Activated CD8-positive, alpha-beta memory T cell treated with anti-CD3 and anti-CD28 coated beads, Interleukin-2, amount 50 U/mL, for 1 hour (primary cell): ENCODE measurements around the gene TBXAS1.

Experiments
- DNase-seq: peaks from one replicate; pipeline ENCODE4 v3.0.0-alpha.2; 2020; ENCODE audit errors: extremely low read depth

The TBXAS1 gene

DNA sequence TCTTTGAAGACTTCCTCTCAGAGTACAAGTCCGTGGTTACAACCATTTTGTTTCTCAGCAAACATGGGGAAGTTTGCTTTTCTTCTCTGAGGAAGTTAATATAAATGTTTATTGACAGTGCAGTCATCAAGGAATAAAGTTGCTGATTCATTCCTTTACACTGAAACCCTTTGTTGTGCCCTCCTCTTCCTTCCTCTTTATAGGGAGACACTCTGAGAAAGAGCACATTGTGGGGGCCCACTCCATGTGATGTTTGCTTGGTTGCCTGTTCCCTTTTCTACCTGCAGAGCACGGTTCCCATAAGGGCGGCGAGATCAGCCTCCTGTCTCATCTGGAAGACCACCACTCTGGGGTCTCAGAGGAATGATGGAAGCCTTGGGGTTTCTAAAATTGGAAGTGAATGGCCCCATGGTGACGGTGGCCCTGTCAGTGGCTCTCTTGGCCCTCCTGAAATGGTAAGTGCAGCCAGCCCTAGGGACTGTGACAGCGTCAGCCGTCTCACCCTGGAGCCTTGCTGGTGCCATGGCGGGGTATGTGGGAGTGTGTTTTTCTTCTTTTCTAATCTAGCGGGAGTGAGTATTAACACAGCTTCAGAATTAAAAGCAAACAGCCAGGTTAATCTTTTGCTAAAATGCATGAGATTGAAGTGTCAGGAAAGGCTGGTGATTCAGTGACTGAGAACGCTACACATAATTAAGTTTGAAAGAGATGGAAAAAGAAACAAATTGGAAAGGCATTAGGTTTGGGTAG lies at the start of gene TBXAS1:
Gene TBXAS1, plus strand, starts transcription at position 240 of the 750 bp plus-strand sequence. Its CDS starts 127 bp downstream, at position 367.
- DNase-seq = no peak

GRCh38 chr7:139782932-139783331 lies 46.1 kb upstream of the TBXAS1 start:
- no peak for DNase-seq

- DNase-seq = no peak
Measured at GRCh38 chr7:139783647-139784385, 45.2 kb upstream of the TBXAS1 start.

DNA sequence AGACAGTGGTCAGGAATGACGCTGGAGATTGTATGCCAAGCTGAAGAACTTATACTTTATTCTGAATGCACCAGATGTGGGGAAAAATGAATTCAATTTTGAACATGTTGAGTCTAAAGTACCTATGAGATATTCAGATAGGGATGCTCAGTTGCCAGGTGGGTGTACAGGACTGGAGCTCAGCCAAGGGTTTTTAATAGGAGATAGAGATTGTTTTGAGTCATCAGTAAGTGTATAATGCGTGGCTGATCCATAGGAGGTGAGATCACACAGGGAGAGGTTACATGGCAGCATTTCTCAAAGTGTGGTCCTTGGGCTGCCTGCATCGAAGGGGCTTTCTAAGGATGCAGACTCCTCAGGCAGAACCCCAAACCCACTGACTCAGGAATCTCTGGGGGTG lies 44.4 kb upstream of the TBXAS1 start:
- DNase-seq = no peak

GRCh38 chr7:139791316-139791715 lies 37.7 kb upstream of the TBXAS1 start:
- no peak for DNase-seq

DNA sequence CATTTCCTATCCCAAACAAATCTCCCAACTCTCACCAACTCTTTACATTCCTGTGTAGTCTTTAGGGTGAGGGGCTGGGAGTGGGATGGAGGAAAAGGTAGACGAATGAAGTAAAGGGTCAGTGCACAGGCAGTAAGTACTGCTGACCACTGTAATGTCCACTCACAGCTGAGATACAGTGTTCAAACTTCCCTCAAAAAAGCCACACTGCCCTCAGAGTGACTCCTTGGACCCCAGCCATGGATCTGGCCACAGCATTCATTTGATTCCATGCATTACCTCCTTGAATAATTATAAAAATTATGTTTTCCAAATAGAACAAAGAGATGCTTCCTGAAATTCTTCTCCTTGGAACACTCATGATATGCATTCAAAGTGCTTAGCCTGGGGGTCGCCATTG lies 31.5 kb upstream of the TBXAS1 start:
- no peak for DNase-seq

GRCh38 chr7:139798221-139798620 lies 30.8 kb upstream of the TBXAS1 start:
- DNase-seq = no peak

DNA sequence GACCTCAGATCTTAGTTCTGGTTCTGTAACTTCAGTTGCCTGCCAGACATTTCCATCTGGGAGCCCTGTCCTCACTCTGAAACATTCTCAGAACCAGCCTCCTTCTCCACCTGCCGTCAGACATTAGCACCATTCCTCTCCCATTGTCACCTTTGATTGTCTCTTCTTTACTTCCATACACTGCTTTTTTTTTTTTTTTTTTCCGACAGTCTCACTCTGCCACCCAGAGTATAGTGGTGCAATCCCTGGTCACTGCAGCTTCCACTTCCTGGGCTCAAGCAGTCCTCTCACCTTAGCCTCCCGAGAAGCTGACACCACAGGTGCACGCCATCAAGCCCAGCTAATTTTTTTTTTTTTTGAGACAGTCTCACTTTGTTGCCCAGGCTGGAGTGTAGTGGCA lies 30.2 kb upstream of the TBXAS1 start:
- no peak for DNase-seq

- no peak for DNase-seq
Measured at GRCh38 chr7:139799586-139799985, 29.5 kb upstream of the TBXAS1 start.

GRCh38 chr7:139804571-139804970 lies 24.5 kb upstream of the TBXAS1 start:
- DNase-seq = no peak

GRCh38 chr7:139807009-139807408 lies 22.1 kb upstream of the TBXAS1 start:
- no peak for DNase-seq

GRCh38 chr7:139808427-139808826 lies 20.6 kb upstream of the TBXAS1 start:
- no peak for DNase-seq

- no peak for DNase-seq
Measured at GRCh38 chr7:139808846-139809442, 20.1 kb upstream of the TBXAS1 start.

- no peak for DNase-seq
Measured at GRCh38 chr7:139811066-139811465, 18.0 kb upstream of the TBXAS1 start.

DNA sequence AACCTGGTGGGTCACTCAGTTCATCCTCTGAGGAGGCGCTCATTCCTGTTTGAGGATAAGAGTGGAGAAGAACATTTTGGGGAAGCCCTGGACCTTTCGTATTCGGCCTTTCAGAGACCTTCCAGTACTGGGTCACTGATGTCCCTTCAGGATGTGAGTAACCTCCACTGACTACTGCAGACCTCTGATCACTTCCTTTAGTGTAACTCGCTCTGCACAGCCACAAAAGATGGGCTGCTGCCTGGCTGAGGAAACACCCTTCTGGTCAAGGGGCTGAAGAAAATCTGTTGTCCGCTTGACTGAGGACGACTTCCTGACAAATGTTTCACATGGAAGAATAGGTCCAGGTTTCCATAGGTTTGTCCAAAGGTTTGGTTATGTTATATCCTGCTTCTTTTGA lies 15.9 kb upstream of the TBXAS1 start:
- DNase-seq = no peak

DNA sequence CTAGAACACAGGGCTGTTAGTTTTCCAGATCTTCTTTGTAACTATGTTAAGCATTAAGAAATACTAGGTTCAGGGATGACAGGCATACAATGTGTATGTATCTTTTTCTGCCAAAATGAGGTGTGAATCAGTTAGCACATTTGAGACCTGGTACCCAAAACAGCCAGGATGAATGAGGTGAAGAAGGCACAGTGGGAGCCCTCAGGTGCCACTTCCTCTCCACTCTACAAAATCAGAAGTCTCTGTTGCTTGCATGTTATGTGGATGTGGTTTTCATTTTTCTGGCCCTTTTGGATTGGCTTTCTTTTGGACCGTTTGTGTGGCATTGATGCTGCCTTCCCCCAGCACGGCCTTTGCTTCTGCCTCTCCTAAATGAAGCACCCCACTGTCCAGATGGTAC lies 15.4 kb upstream of the TBXAS1 start:
- DNase-seq = no peak

DNA sequence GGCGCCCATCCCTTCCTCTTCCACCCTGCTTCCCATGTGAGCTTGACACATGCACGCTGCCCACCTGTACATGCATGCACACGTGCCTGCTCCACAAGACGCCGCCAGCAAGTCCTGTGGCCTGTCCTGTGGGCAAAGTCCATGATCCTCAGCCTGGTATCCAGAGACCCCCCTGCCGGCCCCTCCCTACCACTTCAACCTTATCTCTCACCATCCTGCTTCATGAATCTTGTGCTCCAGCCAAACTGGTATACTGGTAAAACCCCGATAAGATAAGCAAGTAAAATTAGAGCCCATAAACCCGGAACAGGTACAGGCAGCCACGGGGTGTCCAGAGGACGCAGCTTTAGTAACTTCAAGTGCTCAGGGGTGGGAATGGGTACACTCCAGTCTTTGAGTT lies 11.8 kb upstream of the TBXAS1 start:
- DNase-seq = no peak

- no peak for DNase-seq
Measured at GRCh38 chr7:139820089-139820488, 9.0 kb upstream of the TBXAS1 start.

DNA sequence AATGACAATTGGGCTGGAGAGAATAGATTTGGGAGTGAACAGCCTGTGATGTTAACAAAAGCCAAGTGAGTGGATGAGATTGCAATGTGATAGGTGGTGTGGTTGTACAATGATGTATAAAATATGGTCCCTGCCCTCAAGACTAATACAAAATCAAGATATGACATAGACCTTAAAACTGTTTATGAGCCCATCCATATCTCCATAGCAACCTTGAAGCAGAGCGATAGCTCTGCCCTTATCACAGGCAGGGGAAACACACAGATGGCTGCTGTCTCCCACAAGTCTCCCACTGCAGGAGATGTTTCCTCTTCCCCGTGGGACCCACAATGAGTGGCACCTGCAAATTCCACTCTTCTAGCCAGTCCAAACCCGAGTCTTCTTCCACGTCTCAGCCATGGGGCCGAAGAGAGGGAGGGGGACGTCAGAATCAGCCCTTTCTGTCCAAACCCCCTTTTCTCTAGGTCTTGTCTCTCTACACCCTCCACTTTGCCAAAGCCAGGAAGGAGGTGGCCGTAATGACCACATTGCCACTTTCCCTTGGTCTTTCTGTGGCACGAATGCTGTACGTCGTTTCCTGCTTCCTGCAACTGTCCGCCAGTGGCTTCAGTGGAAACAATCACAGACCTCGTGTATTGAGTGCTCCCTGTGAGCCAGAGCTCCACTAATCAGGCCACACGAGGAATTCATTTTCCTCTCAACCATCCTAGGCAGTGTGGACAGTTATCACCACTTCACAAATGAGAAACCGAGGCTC lies 7.5 kb upstream of the TBXAS1 start:
- no peak for DNase-seq

DNA sequence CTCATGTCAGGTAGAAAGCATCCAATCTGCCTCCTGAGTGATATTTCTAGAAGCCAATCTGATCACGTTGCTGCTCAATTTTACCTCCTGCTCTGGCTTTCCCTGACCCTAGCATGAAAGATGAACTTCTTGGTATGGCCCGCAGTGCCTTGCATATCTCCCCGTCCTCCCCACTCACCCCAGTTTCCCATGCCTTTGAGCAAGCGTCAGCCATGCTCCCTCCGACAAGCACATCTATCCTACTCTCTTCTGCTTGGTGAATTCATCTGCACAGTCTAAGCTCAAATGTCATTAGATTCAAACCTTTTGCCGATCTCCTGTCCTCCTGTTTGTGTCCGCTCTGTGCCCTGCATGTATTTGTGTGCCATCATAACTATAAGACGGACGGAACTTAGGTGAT lies 6.2 kb upstream of the TBXAS1 start:
- no peak for DNase-seq

DNA sequence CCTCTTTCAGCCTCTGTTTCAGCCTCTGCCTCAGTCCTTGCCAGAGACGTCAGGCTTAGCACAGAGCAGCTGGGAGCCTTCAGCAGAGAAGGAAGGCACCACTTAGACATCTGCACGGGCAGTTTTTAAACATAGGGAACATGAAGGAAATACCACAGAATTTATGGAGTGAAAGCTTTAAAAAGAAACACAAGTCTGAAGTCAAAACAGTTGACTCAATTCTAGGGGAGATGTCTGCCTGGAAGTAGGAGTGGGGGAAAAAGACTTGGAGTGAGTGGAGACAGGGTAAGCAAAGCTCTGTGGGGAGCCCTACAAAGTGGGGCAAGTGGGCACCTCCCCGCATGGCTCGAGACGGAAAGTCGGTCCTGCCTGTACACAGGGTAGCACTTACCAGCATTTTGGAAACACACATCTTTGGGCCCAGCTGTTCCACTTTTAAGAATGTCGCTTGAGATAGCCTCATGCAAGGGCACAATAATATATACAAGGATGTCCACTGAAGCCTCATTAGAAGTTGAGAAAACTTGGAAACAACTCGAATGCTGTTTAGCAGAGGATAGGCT lies 5.0 kb upstream of the TBXAS1 start:
- no peak for DNase-seq
